Measurements from ENCODE around the gene CD109. TPM values are rescaled to one million over a fixed set of nuclear protein-coding genes. Genes with fewer than 3 reads are reported as not detected.

Gene CD109
- total RNA-seq, 4 donors from 2014 or later: 7.9 to 27.0 (median 19.8) TPM

DNA sequence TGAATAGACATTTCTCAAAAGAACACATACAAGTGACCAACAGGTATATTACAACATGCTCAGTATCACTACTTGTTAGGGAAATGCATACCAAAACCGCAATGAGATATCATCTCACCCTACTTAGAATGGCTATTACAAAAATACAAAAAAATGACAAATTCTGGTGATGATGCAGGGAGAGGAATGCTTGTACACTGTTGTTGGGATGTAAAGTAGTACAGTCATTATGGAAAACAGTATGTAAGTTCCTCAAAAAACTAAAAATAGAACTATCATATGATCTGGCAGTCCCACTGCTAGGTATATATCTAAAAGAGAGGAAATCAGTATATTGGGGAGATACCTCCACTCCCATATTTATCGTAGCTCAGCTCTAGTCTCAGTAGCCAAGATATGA is 31.3 kb upstream of the CD109 start:
- no peak overlapping the region for H3K4me3 ChIP-seq
- no peaks in the 10 kb centered on the region for H3K4me1 ChIP-seq
- no peaks in the 10 kb centered on the region for H3K36me3 ChIP-seq
- ATAC-seq: no peak
- no peaks in the 10 kb centered on the region for H3K9me3 ChIP-seq
- WGBS, 2 donors (ENCODE audit: low coverage in 1 of 2): 75 to 83% methylated on average over 1 to 2 of the region's 2 CpGs
- H3K27ac ChIP-seq: no peak overlapping the region
- TF ChIP-seq POLR2A (IDR thresholded peaks at IDR 0.05): no peak
- TF ChIP-seq, protein P1, sequence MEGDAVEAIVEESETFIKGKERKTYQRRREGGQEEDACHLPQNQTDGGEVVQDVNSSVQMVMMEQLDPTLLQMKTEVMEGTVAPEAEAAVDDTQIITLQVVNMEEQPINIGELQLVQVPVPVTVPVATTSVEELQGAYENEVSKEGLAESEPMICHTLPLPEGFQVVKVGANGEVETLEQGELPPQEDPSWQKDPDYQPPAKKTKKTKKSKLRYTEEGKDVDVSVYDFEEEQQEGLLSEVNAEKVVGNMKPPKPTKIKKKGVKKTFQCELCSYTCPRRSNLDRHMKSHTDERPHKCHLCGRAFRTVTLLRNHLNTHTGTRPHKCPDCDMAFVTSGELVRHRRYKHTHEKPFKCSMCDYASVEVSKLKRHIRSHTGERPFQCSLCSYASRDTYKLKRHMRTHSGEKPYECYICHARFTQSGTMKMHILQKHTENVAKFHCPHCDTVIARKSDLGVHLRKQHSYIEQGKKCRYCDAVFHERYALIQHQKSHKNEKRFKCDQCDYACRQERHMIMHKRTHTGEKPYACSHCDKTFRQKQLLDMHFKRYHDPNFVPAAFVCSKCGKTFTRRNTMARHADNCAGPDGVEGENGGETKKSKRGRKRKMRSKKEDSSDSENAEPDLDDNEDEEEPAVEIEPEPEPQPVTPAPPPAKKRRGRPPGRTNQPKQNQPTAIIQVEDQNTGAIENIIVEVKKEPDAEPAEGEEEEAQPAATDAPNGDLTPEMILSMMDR (IDR thresholded peaks at IDR 0.05): no peak
- no peak for TF ChIP-seq EP300 (IDR thresholded peaks at IDR 0.05)
- no peak for TF ChIP-seq POLR2AphosphoS5 (IDR thresholded peaks at IDR 0.05)
- no peaks in the 10 kb centered on the region for H3K27me3 ChIP-seq

DNA sequence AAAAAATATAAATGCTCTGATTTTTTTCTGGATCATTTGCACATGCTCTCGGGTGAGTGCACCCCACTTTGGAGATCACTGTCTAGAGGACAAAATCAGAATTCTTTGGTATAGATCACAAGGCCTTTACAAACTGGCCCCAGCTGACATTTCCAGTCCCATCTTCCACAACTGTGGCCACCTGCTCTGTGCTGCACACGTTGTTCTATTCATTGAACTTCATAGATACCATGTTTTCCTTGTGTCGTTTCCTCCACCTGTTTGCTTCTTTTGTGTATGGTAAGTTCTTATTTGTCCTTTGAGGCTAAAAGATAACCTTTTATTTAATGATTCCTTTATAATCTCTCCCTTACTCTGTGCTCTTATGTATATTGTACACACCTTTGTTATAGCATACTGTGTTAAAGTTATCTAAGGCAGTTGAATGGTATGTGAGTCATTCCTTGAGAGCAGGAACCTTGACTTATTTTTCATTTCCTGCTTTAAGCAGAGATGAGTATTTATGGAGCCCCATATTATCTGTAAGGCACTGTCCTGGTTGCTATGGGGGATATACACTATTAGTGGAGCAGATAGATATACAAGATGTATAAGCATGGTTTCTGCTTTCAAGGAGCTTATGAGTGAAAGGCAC is 30.2 kb upstream of the CD109 start:
- Histone ChIP-seq H3K36me3 (no peaks in the 10 kb centered on the region), H3K27ac (no peak overlapping the region), H3K9me3 (no peaks in the 10 kb centered on the region), H3K4me1 (no peaks in the 10 kb centered on the region), H3K4me3 (no peak overlapping the region), H3K27me3 (peaks cover 2% of the 10 kb centered on the region)
- TF ChIP-seq EP300 (IDR thresholded peaks at IDR 0.05): no peak
- TF ChIP-seq, protein P1 (IDR thresholded peaks at IDR 0.05): no peak
- TF ChIP-seq POLR2AphosphoS5 (IDR thresholded peaks at IDR 0.05): no peak
- TF ChIP-seq POLR2A (IDR thresholded peaks at IDR 0.05): no peak
- WGBS, 2 donors (ENCODE audit: low coverage in 1 of 2): 65% methylated on average over 3 of the region's 3 CpGs
- no peak for ATAC-seq

DNA sequence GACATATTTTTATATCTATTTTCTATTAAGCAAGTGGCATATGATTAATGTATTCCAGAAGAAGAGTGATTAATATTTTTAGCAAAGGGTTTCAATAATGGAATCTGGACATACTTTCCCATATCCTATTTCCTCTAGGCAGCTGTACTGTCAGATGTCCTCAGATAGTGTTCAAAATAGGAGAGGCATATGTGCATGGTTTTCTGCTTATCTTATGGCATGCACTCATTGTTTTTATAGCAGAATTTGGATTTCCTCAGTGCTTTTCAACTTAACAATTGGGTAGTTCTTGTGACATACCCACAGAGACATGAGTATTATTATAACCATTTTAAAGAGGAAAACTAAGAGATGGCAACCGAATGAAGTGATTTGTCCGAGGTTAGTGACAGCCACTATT is 29.6 kb upstream of the CD109 start:
- H3K27me3 ChIP-seq: peaks cover 8% of the 10 kb centered on the region
- no peak for ATAC-seq
- H3K27ac ChIP-seq: no peak overlapping the region
- WGBS, 2 donors (ENCODE audit: low coverage in 1 of 2): 40 to 49% methylated on average over 1 to 2 of the region's 2 CpGs
- no peaks in the 10 kb centered on the region for H3K4me1 ChIP-seq
- TF ChIP-seq POLR2A (IDR thresholded peaks at IDR 0.05) (no peak), POLR2AphosphoS5 (IDR thresholded peaks at IDR 0.05) (no peak), EP300 (IDR thresholded peaks at IDR 0.05) (no peak)
- TF ChIP-seq, protein P1 (IDR thresholded peaks at IDR 0.05): no peak
- no peaks in the 10 kb centered on the region for H3K36me3 ChIP-seq
- no peak overlapping the region for H3K4me3 ChIP-seq
- H3K9me3 ChIP-seq: no peaks in the 10 kb centered on the region

DNA sequence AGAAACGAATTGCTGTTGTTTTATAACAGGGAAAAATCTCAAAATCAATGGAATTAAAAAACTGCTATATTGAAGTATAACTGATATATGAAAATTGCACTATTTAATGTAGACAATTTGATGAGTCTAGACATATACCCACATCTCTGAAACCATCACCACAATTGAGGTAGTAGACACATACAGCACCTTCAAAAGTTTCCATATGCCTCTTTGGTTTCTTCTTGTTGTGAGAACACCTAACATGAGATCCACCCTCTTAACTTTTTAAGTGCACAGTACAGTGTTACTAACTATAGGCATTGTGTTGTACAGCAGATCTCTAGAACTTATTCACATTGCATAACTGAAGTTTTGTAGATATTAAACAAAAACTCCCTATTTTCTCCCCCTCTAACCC is 28.2 kb upstream of the CD109 start:
- TF ChIP-seq POLR2AphosphoS5 (IDR thresholded peaks at IDR 0.05) (no peak), POLR2A (IDR thresholded peaks at IDR 0.05) (no peak)
- TF ChIP-seq, protein P1 (IDR thresholded peaks at IDR 0.05): no peak
- 42 to 57% methylated on average over 1 of the region's 1 CpG for WGBS, 2 donors (ENCODE audit: low coverage in 1 of 2)
- Histone ChIP-seq H3K9me3 (no peaks in the 10 kb centered on the region), H3K36me3 (no peaks in the 10 kb centered on the region), H3K4me3 (no peak overlapping the region), H3K27me3 (peaks cover 21% of the 10 kb centered on the region), H3K4me1 (no peaks in the 10 kb centered on the region), H3K27ac (no peak overlapping the region)
- no peak for ATAC-seq

DNA sequence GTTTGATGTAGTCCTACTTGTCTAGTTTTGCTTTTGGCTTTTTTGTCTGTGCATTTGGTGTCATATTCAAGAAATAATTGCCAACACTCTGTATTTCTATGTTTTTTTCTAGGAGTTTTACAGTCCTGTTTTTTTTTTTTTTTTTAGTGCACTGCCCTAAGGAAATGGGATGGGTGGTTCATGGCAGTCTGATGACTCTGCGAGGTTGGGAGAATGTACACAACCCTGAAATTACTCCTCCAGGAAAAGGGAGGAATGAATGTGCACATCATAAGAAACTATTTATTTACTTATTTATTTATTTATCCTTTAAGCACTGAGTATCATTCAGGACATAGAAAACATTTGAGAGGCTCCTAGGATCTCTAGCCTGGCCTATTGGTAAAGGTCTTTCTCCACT is 27.0 kb upstream of the CD109 start:
- TF ChIP-seq POLR2AphosphoS5 (IDR thresholded peaks at IDR 0.05) (no peak), EP300 (IDR thresholded peaks at IDR 0.05) (no peak), POLR2A (IDR thresholded peaks at IDR 0.05) (no peak)
- TF ChIP-seq, protein P1 (IDR thresholded peaks at IDR 0.05): no peak
- no peaks in the 10 kb centered on the region for H3K9me3 ChIP-seq
- H3K27ac ChIP-seq: no peak overlapping the region
- no peaks in the 10 kb centered on the region for H3K4me1 ChIP-seq
- no peak overlapping the region for H3K4me3 ChIP-seq
- no peak for ATAC-seq
- peaks cover 23% of the 10 kb centered on the region for H3K27me3 ChIP-seq
- H3K36me3 ChIP-seq: no peaks in the 10 kb centered on the region
- 83% methylated on average over 1 of the region's 1 CpG; no CpG with 5 or more reads in 1 of the 2 donors for WGBS, 2 donors (ENCODE audit: low coverage in 1 of 2)

Measured in gastroesophageal sphincter (tissue), 4 donors.